T47D (cell line): ENCODE results near the gene COPS9.

Experiments
- DNase-seq, 2 experiments: peaks; one replicate each; pipeline versions ENCODE4 v3.0.0 to v3.0.0-alpha.2; 2011 to 2012; ENCODE audit warnings: low read depth in 1 of 2, low spot score in 1 of 2
- JUND ChIP-seq: IDR thresholded peaks from 2 replicates; pipeline ENCODE4 v1.6.1; 2012; ENCODE audit warnings: low read depth
- in situ Hi-C: cut with HindIII; loops from 2 replicates; pipeline ENCODE4 v1.10.0; 2016; ENCODE audit warnings: low sequenced_read_pairs, low pct_unique_long_range_greater_than_20kb

Gene COPS9

DNA sequence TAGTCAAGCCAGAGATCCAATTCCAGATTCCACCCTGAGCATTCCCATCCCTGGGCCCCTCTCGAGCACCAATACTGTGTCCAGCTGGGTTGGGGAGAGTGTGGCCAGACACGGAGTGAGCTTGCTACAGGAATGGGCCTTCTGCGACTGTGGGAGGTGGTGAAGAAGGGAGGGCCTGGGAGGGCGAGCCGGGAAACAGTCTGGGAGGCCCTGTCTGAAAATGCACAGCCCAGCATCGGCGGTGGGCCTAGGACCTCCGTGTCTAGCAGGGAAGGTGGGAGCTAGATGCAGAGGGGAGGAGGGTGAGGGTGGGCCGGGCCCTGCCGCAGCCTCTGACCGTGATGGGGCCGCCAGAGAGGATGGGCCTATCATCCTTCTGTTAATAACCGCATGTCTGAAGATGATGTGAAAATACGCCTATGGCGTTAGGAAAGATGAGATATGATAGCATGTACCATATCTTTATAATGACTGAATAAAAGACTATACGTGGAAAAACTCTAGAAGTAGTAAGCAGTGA lies 6.2 kb upstream of the COPS9 start:
- DNase-seq: no peak
- TF ChIP-seq JUND: no peak
- in situ Hi-C loops: no loop called here

DNA sequence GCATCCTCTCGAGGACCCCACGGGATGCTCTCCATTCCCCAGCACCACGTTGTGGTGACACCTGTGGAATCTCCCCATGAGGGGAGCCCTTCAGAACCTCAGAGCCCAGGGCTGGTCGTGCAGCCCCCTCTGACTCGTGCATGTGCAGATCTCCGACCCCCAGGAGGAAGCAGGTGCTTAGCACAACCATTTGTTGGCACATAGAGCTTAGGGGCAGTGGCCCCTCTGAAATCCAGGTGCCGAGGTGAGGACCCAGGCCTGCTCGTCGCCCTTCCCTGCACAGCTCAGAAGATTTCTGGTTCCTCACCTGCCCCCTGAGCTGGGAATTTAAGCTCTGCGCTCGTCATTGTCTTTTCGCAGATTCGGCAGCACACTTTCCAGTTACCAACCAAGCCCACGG lies 5.6 kb upstream of the COPS9 start:
- no peak for DNase-seq
- in situ Hi-C loops: no loop called here

GRCh38 chr2:240140920-240141319 lies 4.8 kb upstream of the COPS9 start:
- TF ChIP-seq JUND: no peak
- no peak for DNase-seq
- in situ Hi-C loops: no loop called here

More for the DNA sequence above, 5.6 kb upstream of the COPS9 start:
- TF ChIP-seq JUND: no peak

GRCh38 chr2:240140511-240140910 lies 4.4 kb upstream of the COPS9 start, which contains the start of gene OTOS:
Gene OTOS (minus strand): TSS chr2:240140658. CDS start chr2:240140326, 332 bp downstream.
- TF ChIP-seq JUND: no peak
- in situ Hi-C loops: no loop called here
- DNase-seq: no peak

DNA sequence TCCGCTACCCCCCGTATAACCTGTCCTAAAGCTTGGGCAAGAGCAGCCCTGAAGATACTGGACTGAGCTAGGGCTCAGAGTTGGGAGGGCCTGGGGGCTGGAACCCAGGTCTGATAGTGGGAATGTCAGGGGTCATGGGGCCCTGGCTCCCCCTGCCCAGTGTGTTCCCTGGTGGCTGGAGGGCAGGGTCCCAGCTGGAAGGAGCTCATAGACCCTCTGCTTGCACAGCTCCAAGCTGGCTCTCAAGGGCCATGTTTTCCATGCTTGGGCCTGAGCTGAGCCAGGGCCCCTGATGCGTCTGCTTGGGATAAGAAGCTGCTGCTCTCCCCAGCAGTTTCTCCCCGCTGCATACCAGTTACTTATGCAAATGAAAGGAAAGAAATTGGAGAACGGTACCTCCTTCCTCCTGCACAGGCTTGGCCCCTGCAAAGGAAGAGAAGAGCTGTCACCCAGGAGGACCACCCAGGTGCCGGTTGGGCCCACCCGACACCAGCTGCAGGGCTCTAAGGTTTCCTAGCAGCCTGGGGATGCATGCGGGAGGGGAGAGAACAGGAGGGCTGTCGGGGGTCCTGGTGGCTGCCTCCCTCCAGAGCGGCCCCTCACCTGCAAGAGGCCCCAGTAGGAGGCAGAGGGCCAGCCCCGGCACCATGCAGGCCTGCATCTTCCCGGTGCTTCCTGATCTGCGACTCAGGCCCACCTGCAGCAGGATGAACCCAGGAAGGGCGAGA lies 3.7 kb upstream of the COPS9 start:
- DNase-seq: no peak
- TF ChIP-seq JUND: no peak
- in situ Hi-C loops: no loop called here

GRCh38 chr2:240139011-240139441 lies 2.9 kb upstream of the COPS9 start:
- TF ChIP-seq JUND: no peak
- DNase-seq: no peak
- in situ Hi-C loops: no loop called here

DNA sequence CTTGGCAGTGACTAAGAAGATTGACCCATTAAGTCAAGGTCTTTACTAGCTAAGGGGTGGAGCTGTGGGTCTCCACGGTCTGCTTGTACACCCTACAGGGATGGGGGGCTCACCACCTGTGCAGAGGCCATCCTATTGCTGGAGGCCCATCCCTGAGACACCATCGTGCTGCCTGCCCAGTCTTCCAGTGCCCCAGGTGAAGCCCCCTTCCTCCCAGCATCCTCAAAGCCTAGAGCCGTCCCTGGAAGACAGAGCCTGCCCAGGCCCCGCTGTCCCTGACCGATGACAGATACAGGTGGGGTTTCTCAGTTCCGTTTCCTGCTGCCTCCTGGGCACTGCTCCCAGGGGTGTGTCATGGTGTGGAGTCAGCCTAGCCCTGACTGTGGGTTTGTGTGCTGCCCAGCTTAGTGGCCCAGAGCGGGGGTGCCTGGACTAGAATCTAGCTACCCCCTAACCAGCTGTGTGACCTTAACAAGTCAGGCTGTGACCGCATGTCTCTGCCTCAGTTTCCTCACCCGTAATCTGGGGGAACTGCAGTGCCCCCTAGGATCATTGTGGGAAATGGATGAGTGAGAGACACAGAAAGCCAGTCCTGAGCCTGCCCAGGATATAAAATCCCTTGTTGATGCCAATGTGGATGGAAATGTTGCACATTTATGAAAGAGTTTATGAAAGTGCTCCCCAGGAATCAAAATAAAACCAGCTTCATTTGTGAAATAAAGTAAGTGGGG lies 2.3 kb upstream of the COPS9 start:
- no peak for DNase-seq
- TF ChIP-seq JUND: no peak
- in situ Hi-C loops: no loop called here

- no peak for TF ChIP-seq JUND
- in situ Hi-C loops: no loop called here
Measured at GRCh38 chr2:240137596-240138253, 1.6 kb upstream of the COPS9 start.

DNA sequence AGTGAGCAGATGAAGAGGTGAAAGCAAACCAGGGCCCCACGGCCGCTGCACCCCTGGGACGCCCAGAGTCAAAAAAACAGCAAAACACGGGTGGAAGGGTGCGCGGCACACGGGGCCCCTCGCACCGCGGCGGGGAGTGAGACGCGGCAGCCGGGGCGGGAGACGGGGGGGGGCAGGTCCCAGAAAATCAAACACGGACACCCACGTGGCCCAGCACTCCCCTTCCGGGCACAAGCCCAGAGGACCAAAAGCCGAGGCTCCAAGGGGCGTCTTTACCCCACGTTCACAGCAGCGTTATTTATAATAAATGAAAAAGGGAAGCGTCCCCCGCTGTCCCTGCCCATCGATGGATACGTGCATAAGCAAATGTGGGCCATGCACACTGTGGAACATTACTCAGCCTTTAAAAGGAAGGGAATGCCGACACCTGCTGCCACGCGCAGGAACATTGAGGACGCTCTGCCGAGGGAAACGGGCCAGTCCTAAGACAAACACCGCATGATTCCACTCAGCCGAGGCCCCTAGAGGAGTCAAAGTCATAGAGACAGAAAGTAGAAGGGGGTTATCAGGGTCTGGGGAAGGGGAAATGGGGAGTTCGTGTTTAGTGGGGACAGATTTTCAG lies 677 bp upstream of the COPS9 start:
- DNase-seq: peak; percentile 37 to 65
- in situ Hi-C loops: no loop called here
- TF ChIP-seq JUND: no peak

More at GRCh38 chr2:240137596-240138253, 1.6 kb upstream of the COPS9 start:
- DNase-seq: no peak

GRCh38 chr2:240135706-240136012 lies 446 bp downstream of the COPS9 start:
- no peak for DNase-seq
- in situ Hi-C loops: no loop called here
- no peak for TF ChIP-seq JUND

DNA sequence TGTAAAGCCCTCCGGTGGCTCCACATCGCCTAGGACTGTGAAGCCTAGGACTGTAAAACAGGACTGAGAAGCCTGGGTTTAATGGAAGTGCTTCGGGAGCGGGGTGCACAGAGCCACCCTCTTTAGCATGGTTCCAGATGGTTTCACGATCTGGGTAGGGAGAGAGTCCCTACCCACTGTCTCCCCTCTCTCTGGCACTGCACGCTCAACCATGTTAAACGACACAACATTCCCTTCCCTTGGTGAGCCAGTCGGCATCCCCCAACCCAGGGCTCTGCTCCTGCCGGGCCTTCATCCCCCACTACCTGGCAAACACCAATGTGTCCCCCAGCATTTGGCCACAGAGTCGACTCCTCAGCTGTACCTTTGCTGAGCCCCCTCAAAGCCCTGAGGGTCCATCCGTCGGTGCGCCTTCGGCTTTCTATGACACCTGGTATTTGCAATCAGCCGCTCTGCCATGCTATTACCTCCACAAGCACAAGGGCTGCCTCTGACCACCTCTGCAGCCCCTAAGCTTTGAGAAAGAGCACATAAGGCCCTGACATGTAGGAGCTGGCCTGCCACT lies 1.1 kb downstream of the COPS9 start:
- no peak for DNase-seq
- TF ChIP-seq JUND: no peak
- in situ Hi-C loops: no loop called here

DNA sequence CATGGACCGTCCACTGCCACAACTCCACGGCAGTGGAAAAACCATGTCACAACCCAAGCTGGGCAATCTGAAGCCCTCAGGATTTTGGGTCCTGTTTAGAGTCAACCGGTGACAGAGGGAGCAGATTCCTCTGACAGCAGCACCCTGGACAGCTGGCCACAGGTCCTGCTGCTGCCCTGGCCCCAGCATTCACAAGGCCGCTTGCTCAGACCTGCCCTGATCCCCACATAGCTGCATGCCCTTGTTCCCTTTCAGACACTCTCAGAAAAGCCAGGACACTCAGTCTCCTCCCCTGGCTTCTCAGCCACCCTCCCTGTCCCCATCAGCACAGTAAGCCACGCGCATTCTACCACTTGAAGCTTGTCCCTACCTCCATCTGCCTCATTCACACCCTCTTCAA lies 1.6 kb downstream of the COPS9 start:
- in situ Hi-C loops: no loop called here
- DNase-seq: no peak
- TF ChIP-seq JUND: no peak
